NCI-H460 (cell line): ENCODE data around the gene NPAS3. TPM values are rescaled to one million over a fixed set of nuclear protein-coding genes. Genes with fewer than 3 reads are reported as not detected.

ENCODE experiments used
- DNase-seq: peaks from one replicate; pipeline ENCODE4 v3.0.0-alpha.2; 2016; ENCODE audit warnings: low read depth; ENCODE audit errors: extremely low read depth
- polyA plus RNA-seq: library from polyadenylated mRNA; depleted of rRNA; stranded (reverse); fragments of >200 nt; gene quantifications from 2 replicates; pipeline ENCODE4 v1.2.3, GENCODE V29; 2014; cell fraction: nucleus; rRNA removed
- total RNA-seq: library from RNA; depleted of rRNA; stranded (reverse); fragments of >200 nt; shearing (Covaris generic); gene quantifications from 2 replicates; pipeline ENCODE4 v1.2.3, GENCODE V29; 2014; rRNA removed

The NPAS3 gene
- 0.62 TPM in 1 of 2 replicates, not detected in the other for total RNA-seq
- polyA plus RNA-seq: 0.11 TPM in 1 of 2 replicates, not detected in the other

DNA sequence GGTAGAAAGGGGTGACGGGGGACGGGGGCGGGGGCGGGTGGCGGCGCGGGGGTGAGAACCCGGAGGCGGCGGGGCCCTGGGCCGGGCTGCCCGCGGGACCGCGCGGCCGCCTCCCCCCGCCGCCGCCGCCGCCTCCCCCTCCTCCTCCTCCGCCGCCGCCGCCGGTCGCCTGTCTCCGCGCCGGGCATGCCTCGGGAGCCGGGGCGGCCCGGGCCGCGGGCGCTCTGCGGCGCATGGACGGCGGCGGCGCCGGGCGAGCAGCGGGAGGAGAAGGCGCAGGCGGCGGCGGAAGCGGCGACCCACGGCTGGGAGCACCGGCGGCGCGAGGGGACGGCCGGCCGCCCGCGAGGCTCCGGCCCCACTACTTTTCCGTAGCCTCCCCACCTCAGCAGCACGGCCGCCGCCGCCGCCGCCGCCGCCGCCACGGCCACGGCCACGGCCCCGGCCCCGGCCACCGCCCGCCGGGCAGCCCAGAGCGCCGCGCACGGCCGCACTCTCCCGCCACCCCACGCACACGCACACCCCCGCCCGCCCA, at the start of gene NPAS3:
Gene NPAS3 (plus strand): TSS at position 161 of the 535 bp plus-strand sequence.
- no peak for DNase-seq

DNA sequence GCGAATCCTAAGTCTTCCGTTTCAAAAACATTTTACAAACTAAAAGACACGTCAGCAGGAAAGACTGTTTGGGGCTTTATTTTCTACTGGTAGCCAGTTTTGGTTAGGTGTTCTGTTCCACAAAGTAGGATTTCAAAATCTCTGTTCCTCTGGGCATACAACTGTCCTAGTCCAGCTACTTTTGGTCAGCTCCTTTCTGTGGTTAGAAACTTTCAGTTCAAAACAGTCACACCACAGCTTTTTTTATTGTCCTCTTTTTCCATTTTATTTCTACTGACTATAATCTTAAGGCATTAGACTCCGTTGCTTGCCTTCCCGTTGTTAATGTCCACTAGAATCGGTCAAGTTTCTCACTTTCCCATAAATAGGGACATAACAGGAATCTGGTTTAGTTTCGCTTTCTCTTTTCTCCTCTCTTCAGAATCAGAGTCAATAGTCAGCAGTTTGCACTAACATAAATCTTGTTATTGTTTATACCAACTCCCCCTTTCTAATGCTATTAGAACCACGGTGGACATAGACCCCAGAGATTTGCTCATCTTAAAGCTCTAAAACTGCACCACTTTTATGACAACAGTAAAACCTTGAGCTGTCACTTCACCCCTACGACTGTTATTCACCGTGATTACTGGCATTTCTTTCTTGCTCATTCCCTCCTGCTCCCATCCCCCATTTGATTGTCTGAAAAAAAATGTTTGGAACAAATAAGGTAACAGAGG, 41.5 kb upstream of the NPAS3 start:
- peak; percentile 20 for DNase-seq

DNA sequence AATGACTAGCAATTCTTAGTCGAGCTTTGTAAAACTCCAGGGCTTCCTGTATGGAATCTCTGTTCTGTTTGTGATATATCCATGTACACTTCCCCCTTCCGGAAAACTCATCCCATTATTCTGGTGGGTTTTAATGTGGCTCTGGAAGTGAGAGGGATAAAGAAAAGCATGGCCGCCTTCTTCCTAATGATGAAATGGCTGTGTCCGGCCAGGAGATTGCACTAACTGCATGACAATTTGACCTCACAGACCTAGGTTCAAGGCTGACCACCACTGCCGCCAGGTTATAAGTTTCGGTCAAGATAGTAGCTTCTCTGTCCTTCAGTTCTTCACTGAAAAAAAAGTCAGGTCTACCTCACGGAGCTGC, 41.0 kb upstream of the NPAS3 start:
- no peak for DNase-seq

DNA sequence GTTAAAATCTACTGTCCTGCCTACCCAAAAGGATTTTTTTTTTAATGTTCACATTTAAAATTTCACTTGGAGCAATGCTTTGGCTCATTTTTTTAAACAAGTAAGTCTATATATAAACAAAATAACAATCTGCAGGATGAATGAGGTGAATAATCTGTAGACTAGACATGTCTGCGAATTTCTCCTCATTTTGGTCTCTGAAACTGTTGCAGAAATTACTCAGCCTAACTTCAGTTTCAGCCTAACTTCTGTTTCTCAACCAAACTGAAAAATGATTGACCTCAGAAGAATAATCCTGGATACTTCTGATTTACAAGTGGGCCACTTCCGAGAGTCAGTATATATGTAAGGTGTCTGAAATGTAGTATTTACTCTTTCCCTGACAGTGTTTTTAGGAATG, 39.8 kb upstream of the NPAS3 start:
- DNase-seq: no peak

DNA sequence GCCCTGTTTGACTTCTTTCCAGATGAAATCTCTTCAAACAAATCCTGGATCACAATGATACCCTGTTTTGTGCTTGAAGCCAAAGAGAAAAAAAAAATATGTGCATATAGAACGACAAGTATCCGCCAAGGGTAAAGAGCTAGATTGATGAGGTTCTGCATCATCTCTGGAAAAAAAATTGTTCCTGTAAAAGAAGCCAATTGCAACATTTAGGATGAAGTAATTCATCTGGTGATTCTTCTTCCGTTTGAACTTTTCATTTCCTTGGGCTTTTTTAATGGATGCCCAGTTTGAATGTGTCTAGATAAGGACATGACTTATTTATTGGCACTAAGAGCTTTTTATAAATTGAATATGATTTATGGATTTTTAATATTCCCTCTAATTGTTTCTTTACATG, 38.1 kb upstream of the NPAS3 start:
- no peak for DNase-seq

DNA sequence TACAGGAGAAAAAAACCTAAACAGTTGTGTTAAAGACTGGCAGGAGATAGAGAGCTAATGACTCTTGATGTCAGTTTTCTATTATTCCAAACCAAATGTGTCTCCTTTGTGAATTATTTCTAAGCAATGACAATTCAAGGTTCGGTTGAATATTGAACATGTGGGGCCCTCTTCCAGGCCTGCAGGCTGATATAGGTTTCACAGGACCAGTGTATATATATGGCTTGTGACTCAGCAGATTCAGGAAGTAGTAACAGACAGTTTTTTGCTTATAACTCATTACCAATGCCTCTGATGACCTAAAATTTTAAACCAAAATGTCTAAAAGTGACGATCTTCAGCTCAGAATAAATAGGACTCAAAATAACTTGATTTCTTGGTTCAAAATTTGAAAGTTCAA, 33.7 kb upstream of the NPAS3 start:
- DNase-seq: no peak

DNA sequence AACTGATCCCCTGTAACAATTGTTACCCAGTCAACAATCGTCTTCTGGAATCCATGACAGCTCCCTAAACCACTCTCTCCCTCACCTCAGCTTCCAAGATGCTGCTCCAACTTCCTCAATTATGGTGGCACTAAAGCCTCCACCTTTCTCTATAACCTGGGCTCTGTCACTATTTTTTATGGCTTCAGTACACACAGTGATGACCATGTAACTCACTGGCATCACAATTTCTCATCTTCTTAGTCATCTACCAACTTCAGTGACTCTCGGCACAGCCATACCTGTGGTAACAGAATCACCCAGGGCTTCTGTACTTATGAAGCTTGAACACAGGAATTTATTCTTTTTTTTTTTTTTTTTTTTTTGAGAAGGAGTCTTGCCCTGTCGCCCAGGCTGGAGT, 32.0 kb upstream of the NPAS3 start:
- no peak for DNase-seq

DNA sequence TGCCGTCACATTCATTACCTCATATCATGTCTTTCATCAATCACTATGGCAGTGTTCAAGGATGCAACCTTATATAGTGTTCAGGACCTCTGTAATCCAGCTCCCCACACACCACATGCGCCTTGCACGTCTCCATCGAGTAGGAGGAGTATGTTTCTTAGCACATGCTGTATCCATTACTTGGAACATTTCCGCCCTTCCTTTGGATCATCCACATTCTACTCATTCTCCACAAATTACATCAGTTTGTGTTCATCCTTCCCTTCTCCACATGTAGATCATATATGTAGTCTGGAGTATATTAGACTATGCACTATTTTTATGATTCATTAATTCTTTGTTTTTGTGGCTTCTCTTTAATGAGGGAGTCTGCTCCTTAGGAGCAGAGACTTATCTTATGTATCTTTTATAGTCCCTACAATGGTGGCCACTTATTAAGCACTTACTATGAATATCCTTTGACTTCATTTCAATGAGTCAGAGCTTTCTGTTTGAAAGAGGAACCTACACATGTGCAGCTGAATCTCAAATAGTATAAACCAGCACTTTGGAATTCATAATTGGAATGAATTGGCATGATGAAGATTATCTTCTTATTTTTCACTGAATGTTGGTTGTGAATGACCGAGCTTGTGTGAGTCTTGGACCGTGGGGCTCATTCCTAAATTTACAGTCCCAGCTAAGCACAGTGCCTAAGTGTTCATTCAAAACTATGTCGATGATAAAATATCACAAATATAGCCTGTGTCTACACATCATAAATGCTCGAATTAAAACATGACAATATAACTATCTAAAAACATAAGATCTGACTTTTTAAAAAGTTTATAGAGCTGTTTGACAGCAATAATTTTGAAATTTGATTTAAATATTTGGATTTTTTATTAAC, 30.2 kb upstream of the NPAS3 start:
- no peak for DNase-seq

DNA sequence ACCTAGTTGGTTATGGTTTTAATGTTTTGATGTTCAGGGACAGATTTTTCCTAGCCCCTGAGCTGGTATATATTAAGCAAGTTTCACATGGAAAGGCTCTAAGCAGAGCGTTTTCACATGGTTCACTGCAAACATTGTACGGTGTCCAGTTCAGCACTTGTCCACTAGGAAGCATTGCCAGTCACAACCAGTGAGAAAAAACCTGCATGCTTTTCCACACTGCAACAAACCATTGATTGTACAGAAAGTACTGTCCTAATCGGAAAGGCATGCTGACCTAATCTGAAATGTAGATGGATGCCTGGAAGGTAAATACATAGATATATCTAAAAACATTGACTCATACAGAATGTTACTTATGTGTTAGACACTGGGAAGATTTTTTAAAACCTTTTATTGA, 25.0 kb upstream of the NPAS3 start:
- peak; percentile 4 for DNase-seq

DNA sequence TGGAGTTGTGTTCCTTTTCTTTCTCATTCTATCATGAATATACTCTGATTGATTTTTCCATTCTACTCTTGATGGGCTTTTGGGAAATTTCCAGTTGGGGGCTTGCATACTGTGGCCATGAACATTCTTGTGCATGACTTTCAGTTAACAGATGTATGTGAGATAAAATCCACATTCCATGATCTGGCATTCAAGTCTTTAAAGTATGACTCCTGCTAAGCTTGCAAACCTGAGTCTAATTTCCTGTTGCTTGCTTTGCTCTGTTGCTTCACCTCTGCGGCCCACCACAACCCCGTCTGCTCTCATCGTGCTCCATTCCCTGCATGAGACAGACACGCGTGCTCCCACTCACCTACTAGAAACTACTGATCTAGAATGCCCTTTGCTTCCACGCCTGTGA, 24.3 kb upstream of the NPAS3 start:
- no peak for DNase-seq

DNA sequence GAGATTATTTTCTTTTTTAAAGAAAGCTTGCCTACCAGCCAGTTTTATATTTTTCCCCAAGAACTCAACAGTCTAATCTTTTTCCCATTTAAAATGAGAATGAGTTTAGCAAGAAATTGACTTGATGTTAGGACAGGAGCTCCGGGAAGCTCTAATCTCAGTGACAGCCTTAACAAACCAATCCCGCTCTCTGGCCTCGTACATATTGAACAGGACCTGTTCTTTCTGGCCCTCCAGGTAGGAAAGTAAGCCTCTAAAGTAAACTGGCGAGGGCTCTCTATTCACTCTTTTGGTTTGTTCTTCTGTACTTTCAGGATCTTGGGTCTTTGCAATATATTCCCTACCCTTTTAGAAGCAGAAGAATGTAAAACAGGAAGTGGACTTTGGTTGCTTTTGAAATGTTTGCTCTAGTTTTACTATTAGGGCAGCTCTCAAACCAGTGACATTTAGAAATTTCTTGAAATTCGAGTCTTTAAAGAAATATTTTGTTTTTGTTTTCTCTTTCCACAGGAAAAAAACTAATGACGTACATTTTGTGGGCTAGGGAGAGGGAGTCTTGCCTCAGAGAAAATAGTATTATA, 17.9 kb upstream of the NPAS3 start:
- no peak for DNase-seq

DNA sequence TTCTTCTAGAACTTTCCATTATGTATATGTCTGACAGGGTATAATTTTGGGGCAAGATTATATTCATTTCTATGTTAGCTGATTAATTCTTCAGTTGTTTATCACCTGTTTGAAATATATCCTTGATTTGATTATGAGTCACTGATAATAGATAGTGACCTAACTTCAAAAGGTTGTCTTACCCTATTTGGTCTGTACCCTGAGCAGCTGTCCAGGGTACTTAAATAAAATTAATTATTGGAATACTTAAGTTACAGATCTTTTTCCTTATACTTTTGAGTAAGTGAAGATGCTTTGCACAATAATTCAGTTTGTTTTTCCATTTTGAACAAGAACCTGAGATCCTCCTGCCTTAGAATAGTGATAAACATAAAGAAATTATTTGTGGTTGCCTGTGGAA, 13.2 kb upstream of the NPAS3 start:
- DNase-seq: no peak

DNA sequence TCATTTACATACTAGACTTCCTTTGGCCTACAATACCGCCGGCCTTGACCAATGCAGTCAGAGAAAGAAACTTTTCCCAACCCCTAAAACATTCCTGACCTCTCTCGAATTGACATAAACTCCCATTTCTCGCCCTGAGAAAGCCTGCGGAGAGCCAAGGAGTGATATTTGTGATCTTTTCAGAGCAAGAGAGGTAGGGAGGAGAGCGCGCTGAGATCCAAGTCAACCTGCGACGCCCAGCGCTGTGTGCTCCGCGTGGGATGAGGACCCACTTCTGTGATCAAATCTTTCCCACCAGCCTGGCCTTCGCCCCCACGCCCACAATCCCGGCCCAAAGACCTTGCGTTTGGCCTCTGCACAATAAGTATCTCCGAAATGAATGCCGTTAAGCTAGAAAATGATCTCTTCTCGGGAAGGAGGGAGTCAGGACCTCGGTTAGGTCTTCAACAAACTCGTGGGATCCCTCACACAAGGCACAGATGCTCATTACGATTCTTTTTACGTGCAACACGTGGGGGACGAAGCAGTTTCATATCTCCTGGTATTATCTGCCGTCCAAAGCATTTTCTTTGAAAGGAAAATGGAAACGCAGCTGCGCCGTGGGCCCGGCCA, 6.3 kb upstream of the NPAS3 start:
- DNase-seq: no peak

DNA sequence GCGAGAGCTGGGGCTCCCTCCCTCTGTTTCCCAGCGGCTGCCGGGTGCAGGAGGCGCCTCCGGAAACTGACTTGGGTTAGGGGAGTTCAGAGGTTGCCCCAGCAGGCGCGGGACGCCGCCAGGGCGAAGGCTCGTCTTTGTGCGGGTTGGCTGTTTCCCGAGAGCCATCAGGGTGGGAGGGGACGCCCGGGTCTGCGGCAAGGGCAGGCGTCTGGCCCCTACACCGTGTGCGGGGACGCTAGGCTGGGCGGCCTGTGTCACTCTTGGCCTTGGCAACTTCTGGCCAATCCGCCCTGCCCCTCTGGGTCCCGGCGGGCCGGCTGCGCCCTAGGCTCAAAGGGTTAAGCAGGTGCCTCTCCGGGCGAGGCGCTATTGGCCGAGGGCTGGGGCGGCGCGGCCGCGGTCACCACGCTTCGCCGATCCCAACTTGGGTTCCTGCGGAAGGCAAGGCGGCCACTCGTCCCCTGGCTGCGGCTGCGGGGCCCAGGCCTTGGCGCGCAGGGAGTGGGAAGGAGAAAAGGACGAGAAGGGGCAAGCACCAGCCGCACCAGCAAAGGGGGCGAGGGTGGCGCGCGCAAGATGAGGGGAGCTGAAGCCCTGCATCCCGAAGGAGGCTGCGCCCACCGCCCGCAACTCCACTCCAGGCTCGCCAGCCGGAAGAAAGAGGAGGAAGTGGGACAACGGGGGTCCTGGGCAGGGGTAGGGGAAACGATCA, 5.6 kb upstream of the NPAS3 start:
- DNase-seq: no peak

DNA sequence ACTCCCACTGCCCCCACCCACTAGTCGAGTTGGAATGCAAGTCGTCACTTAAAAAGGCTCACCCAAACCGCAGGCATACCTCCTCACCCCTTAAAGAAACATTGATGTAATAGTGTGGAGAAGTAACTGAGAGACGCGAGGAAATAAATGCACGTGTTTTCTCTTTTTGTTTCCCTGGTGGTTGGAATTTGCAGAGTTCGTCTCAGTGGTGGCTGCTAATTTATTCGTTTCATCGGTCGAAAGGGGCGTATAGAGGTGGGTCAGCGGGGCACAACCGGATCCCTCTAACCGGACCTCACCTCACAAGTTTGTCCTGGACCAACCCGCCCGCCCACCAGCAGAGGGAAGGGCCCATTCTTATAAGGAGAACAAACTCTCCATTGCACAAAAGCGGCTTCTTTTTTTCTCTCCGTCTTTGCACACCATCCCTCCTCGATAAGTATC, 5.0 kb upstream of the NPAS3 start:
- DNase-seq: no peak

DNA sequence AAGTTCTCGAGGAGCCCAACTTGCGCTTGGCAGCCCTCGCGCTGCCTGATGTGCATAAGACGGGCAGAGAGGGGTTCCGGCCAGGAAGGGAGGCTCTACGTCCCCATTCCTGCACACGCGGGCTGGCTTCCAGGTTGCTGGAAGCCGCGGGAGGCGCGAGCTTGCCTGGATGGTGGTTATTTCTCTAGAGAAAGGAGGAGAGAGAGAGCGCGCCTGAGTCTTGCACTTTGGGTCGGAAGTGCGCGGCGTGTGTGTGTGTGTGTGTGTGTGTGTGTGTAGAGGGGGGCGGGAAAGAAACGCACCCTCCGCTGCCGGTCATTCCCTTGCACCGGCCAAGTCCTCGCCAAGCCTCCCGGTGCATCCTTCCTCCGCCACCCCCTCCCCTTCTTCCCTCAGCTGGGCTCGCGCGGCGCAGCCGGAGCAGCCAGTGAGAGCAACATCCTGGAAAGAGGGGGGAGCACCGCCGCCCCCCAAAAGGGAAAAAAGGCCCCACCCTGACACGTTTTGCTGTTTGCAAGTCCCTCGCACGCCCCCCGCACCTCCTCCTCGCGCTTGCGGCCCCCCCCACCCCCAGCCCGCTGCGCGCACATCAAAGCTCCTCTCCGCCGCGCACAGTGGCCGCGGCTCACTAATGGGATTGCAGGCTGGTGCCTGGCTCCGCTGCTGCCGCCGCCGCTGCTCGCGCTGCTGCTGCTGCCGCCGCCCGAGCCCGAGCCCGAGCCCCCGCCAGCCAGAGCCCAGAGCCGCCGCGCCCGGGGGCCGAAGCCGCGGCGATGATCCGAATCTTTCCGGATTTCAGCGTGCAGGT, 4.4 kb upstream of the NPAS3 start:
- no peak for DNase-seq

DNA sequence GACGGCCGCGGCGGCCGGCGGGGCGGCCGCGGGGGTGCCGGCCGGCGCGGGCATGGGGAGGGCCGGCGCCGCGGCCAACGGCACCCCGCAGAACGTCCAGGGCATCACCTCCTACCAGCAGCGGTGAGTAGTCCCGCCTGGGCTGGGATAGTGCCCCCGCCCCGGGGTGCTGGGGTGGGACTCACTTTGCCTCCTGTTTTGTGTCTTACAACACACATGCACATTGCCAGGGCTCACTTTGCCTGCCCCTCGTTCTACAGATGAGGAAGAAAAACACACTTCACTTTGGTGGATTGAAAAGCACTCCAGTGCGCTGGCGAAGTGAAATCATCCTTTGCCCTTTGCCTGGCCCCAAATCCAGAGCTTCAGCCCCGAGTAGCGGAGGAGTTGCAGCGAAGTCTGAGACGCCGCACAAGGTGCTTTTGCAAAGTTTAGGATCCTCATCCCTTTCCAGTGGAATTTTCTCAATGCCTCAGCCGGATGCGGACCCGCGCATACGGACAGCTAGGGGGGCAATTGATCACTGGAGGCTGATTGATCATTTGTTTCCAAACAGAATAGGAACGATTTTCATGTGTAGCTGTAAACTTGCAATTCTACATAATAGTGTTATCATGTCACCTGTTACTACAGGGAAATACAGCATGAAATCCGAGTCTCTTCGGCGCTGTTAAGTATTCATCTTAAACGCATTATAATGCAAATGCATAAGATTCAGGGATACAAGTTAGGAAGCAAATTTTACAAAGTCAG, 3.6 kb upstream of the NPAS3 start:
- no peak for DNase-seq

DNA sequence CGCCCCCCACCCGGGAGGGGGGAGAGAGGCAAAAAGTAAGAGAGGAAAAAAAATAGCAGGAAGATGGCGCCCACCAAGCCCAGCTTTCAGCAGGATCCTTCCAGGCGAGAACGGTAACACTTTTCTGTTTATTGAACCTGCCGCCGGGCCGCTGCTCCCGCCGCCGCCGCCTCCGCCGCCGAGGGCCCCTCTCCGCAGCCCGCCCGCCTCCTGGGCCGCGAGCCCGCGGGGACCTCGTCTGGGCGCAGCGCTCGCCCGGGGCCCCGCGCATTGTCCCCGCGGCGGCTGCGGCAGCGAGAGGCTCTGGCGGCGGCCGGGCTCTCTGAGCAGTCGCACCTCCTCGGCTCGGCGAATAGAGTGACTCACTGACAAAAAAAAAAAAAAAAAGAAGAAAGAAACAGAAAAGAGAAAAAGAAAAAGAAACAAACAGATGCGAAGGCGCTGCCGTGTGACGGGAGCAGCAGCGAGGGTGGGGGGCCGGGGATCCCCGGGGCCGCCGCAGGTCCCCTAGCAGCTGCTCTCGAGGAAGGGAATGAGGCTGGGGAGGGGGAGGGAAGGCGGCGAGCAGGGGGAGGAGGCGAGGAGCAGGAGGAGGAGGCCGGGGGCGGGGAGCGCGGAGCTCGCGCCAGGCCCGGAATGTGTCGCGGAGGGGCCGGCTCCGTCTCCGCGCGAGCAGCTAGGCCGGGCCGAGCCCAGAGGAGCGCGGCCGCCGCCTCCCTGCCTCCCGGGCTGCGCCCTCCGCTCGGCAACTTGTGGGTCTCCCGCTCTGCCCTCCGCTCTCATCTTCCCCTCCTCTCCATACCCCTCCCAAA, 781 bp downstream of the NPAS3 start:
- peak; percentile 36 for DNase-seq
